AG09319 (cell line): ENCODE data around the gene SIL1.

Experiments
- DNase-seq: peaks from one replicate; pipeline ENCODE4 v3.0.0-alpha.2; 2010; ENCODE audit warnings: low read depth; ENCODE audit errors: extremely low read depth
- CTCF ChIP-seq: IDR thresholded peaks from 2 replicates; pipeline ENCODE4 v1.5.1; 2011; ENCODE audit warnings: low read depth, mild to moderate bottlenecking, inconsistent platforms, low read length, moderate library complexity

SIL1 gene

DNA sequence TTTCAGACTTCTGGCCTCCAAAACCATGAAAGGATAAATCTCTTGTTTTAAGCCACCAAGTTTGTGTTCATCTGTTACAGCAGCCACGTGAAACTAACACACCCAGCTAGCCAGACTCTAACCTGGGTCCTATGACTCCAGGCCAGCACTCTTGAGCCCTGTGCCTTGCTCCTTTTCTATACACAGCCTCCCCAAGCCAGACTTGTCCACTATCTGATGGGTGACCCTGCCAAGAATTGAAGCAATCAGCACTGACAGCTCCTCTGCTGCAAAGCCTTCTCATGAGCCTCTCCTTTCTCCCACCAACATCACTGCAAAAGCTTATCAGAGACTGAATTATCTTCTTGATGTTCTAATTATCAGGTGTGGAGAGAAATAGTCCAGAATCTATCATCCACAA, 41.4 kb downstream of the SIL1 start:
- no peak for TF ChIP-seq CTCF
- DNase-seq = no peak

GRCh38 chr5:139155333-139155732, 42.8 kb downstream of the SIL1 start:
- no peak for DNase-seq

GRCh38 chr5:139151902-139152301, 46.3 kb downstream of the SIL1 start:
- no peak for DNase-seq
- no peak for TF ChIP-seq CTCF

More at GRCh38 chr5:139155333-139155732, 42.8 kb downstream of the SIL1 start:
- no peak for TF ChIP-seq CTCF

DNA sequence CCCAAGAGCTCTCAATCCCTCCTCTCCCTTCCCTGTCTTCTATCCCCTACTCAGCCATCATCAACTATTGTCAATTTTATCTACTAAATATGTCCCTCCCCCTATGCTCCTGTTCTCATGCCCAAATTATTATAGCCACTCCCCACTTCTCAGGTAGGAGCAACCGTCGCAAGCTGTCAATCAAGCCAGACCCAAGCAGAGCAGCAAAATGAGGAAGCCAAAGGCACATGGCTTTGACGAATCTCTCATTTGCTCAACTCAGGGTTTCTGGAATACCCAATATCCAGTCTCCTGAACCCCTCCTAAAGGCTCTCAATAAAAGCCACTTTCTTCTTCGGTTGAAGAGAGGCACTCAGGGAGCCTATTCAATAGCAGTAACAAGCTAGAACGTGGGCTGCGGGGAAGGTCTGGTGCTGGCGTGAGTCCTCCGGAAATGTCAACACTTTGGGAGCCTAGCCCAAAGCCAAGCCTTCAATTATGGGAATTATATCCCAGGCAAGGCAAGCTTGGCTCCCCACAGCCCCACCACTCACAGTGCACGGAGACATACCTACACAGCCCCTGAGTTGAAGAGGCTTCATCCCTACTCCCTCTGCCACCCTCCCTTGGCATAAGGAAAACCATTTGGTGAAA, 47.7 kb downstream of the SIL1 start:
- TF ChIP-seq CTCF = no peak
- DNase-seq = no peak

DNA sequence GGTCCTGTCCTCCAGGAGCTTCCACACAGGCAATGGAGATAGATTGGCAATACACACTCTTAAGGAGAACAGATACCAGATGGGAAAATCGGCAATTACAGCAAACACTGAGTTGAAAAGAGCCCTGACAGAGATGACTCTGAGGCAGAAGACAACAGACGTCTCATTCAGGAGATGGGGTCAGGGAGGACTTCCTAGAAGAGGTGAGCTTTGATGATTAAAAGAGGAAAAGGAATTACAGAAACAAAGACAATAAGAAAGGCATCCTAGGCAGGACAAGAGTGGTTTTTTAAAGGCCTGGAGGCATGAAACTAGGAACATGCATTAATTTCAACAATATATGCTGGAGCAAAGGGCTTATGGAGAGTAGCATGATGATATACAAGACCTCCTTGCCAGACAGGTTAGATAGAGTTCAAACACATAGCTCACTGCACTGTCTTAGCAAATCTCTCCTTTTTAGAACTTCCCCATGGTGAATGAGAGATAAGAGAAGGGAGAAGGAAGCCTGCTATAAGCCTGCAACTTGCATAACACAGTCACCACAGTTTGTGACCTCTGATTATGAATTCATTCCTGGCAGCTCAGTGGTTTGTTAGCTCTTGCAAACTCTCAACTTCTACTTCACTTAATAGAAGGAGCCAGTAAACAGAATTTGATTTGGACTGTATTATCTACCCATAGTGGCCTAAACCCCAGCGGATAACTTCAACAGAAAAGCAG, 48.5 kb downstream of the SIL1 start:
- TF ChIP-seq CTCF = no peak
- no peak for DNase-seq

DNA sequence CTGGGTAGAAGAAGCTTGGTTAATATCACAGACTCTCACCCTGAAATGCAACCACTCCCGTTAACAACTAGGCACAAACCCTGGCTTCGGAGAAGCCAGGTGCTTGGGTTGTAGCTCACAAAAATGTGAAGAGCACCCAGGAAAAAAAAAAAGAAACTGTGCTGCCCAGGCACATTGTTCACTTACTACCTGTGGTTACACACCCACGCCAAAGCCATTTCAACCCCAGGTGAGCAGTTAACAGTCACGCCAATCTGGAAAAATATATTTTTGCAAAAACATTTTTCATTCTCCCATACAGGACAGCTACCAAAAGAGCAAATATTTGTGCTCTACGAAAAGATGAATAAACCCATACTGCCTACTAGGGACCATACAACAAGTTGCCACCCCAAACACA, 49.2 kb downstream of the SIL1 start:
- TF ChIP-seq CTCF = no peak
- DNase-seq = no peak

- no peak for DNase-seq
- no peak for TF ChIP-seq CTCF
Measured at GRCh38 chr5:139148306-139148705, 49.9 kb downstream of the SIL1 start.
